GM23248 (cell line): Measurements from ENCODE around the gene CLSTN2.

ENCODE experiments used
- EZH2 ChIP-seq: fragments of 200-600 bp; sonication (generic); IDR thresholded peaks from 2 replicates; pipeline ENCODE4 v1.6.1; 2018; ENCODE audit warnings: antibody characterized with exemption, mild to moderate bottlenecking; ENCODE audit not compliant: insufficient read depth, poor library complexity, severe bottlenecking
- EZH2phosphoT487 ChIP-seq: fragments of 200-600 bp; sonication (generic); IDR thresholded peaks from 2 replicates; pipeline ENCODE4 v1.6.1; 2018; ENCODE audit warnings: antibody characterized with exemption, moderate library complexity, mild to moderate bottlenecking, low read depth; ENCODE audit not compliant: insufficient read depth

- TF ChIP-seq EZH2phosphoT487: no peak
- no peak for TF ChIP-seq EZH2
Observed at GRCh38 chr3:140153736-140154135, 218.8 kb downstream of the CLSTN2 start.
